BJ (cell line): Measurements from ENCODE around the gene MAGI1. TPM values are rescaled to one million over a fixed set of nuclear protein-coding genes. Genes with fewer than 3 reads are reported as not detected.

Source experiments
- CTCF ChIA-PET: fragments of 350-600 bp; formaldehyde crosslinking; extraction: SDS; loops from one replicate; lab custom pipeline; 2021; ENCODE audit warnings: antibody characterized with exemption, inconsistent platforms; lab: Yijun Ruan, JAX
- POLR2A ChIA-PET: fragments of 300-600 bp; sonication (Branson Sonifier 250); formaldehyde crosslinking; extraction: SDS; loops from one replicate; lab custom pipeline; 2021; ENCODE audit warnings: antibody characterized with exemption; lab: Charles Lee
- DNase-seq: peaks from one replicate; pipeline ENCODE4 v3.0.0-alpha.2; 2011; ENCODE audit warnings: low read depth
- H3K27me3 ChIP-seq: 2 replicates; pipeline ENCODE4 v1.6.0; 2011; ENCODE audit warnings: low read length; ENCODE audit not compliant: control insufficient read depth, insufficient read depth
- H3K36me3 ChIP-seq: 2 replicates; pipeline ENCODE4 v1.5.1; 2011; ENCODE audit warnings: low read length; ENCODE audit not compliant: control insufficient read depth, insufficient read depth
- H3K4me3 ChIP-seq: 2 replicates; pipeline ENCODE4 v1.5.1; 2011; ENCODE audit warnings: low read depth, mild to moderate bottlenecking, control low read depth, low read length
- CTCF ChIP-seq: IDR thresholded peaks from 2 replicates; pipeline ENCODE4 v1.5.1; 2011; ENCODE audit warnings: low read depth, mild to moderate bottlenecking, control low read depth, inconsistent platforms, low read length, moderate library complexity; ENCODE audit not compliant: insufficient read depth
- polyA plus RNA-seq: library from polyadenylated mRNA; depleted of rRNA; stranded (reverse); fragments of >200 nt; gene quantifications from 2 replicates; pipeline ENCODE4 v1.2.3, GENCODE V29; 2011

MAGI1 gene
- polyA plus RNA-seq, 1 experiment: 14.4 TPM

- no peak for TF ChIP-seq CTCF
Observed at GRCh38 chr3:65343026-65343425, 695.7 kb downstream of the MAGI1 start.

GRCh38 chr3:65342084-65342683, 696.5 kb downstream of the MAGI1 start:
- no peak for DNase-seq
- POLR2A ChIA-PET: no interaction called here

More at GRCh38 chr3:65343026-65343425, 695.7 kb downstream of the MAGI1 start:
- H3K27me3 ChIP-seq: no peaks in the 10 kb centered on the region
- no peaks in the 10 kb centered on the region for H3K36me3 ChIP-seq
- CTCF ChIA-PET: interaction anchor here (1.3 to 1.7 kb wide), 2 partner anchors 15 to 85 kb away, joined by 3 read pairs; no protein-coding TSS in a partner anchor
- DNase-seq: no peak
- H3K4me3 ChIP-seq: no peak overlapping the region
- POLR2A ChIA-PET: no interaction called here

GRCh38 chr3:65339192-65339740, 699.5 kb downstream of the MAGI1 start:
- no peak for TF ChIP-seq CTCF
- CTCF ChIA-PET: interaction anchor here (0.8 to 3.5 kb wide), 5 partner anchors 9 to 856 kb away, joined by 3 to 14 read pairs (median 4); no protein-coding TSS in a partner anchor
- POLR2A ChIA-PET: no interaction called here
- peaks cover 1% of the 10 kb centered on the region; the same call in 1 of the 2 replicates for H3K27me3 ChIP-seq
- DNase-seq: no peak
- no peaks in the 10 kb centered on the region for H3K36me3 ChIP-seq
- no peak overlapping the region for H3K4me3 ChIP-seq

More at GRCh38 chr3:65342084-65342683, 696.5 kb downstream of the MAGI1 start:
- Histone ChIP-seq H3K36me3 (no peaks in the 10 kb centered on the region), H3K4me3 (no peak overlapping the region), H3K27me3 (no peaks in the 10 kb centered on the region)
- TF ChIP-seq CTCF: peak; percentile 79
- CTCF ChIA-PET: interaction anchor here (0.6 to 3.5 kb wide), 12 partner anchors 8 to 1703 kb away, joined by 3 to 14 read pairs (median 3); no protein-coding TSS in a partner anchor

- no peak for DNase-seq
- H3K36me3 ChIP-seq: no peaks in the 10 kb centered on the region
- POLR2A ChIA-PET: no interaction called here
Observed at GRCh38 chr3:65338571-65338970, 700.1 kb downstream of the MAGI1 start.

More at GRCh38 chr3:65338571-65338970, 700.1 kb downstream of the MAGI1 start:
- Histone ChIP-seq H3K4me3 (no peak overlapping the region), H3K27me3 (peaks cover 1% of the 10 kb centered on the region; the same call in 1 of the 2 replicates)
- no peak for TF ChIP-seq CTCF
- CTCF ChIA-PET: interaction anchor here (1.1 to 2.4 kb wide), 3 partner anchors 9 to 398 kb away, joined by 3 to 8 read pairs (median 4); no protein-coding TSS in a partner anchor
